GM21526 (cell line): Measurements from ENCODE around the gene HAPLN3.

ENCODE experiments used
- ATAC-seq: cut with Tn5 transposase; IDR thresholded peaks from one replicate; pipeline ENCODE4 v1.9.1; 2021; ENCODE audit warnings: moderate library complexity; ENCODE audit not compliant: unreplicated experiment, low FRiP score

Gene HAPLN3

GRCh38 chr15:88865498-88866099 is 29.7 kb downstream of the HAPLN3 start:
- ATAC-seq, result no peak

- ATAC-seq, result no peak
Measured at GRCh38 chr15:88864861-88865497, 30.4 kb downstream of the HAPLN3 start.

GRCh38 chr15:88863412-88863811 is 31.9 kb downstream of the HAPLN3 start:
- ATAC-seq, result no peak

- no peak for ATAC-seq
Measured at GRCh38 chr15:88860212-88860611, 35.1 kb downstream of the HAPLN3 start.

- ATAC-seq, result no peak
Measured at GRCh38 chr15:88859550-88859949, 35.8 kb downstream of the HAPLN3 start.

- ATAC-seq, result no peak
Measured at GRCh38 chr15:88858934-88859333, 36.4 kb downstream of the HAPLN3 start.

GRCh38 chr15:88852476-88852875 is 42.9 kb downstream of the HAPLN3 start:
- no peak for ATAC-seq

- no peak for ATAC-seq
Measured at GRCh38 chr15:88849376-88850072, 45.8 kb downstream of the HAPLN3 start.

GRCh38 chr15:88848203-88848602 is 47.1 kb downstream of the HAPLN3 start:
- ATAC-seq, result no peak

GRCh38 chr15:88847144-88847543 is 48.2 kb downstream of the HAPLN3 start:
- no peak for ATAC-seq

- ATAC-seq, result no peak
Measured at GRCh38 chr15:88845616-88846015, 49.7 kb downstream of the HAPLN3 start.

GRCh38 chr15:88844749-88845386 is 50.5 kb downstream of the HAPLN3 start:
- no peak for ATAC-seq

- no peak for ATAC-seq
Measured at GRCh38 chr15:88843334-88843733, 52.0 kb downstream of the HAPLN3 start.

GRCh38 chr15:88842156-88842555 is 53.2 kb downstream of the HAPLN3 start:
- no peak for ATAC-seq

GRCh38 chr15:88841236-88841635 is 54.1 kb downstream of the HAPLN3 start:
- ATAC-seq, result no peak

- no peak for ATAC-seq
Measured at GRCh38 chr15:88839961-88840360, 55.4 kb downstream of the HAPLN3 start.

- no peak for ATAC-seq
Measured at GRCh38 chr15:88839146-88839545, 56.2 kb downstream of the HAPLN3 start.

GRCh38 chr15:88838667-88839066 is 56.7 kb downstream of the HAPLN3 start:
- ATAC-seq, result no peak

- ATAC-seq, result no peak
Measured at GRCh38 chr15:88835646-88836045, 59.7 kb downstream of the HAPLN3 start.

GRCh38 chr15:88835119-88835518 is 60.2 kb downstream of the HAPLN3 start:
- no peak for ATAC-seq

GRCh38 chr15:88834211-88834812 is 61.0 kb downstream of the HAPLN3 start:
- ATAC-seq, result no peak
